Adipose tissue (tissue), 3 donors: ENCODE results near the gene ZFYVE26. TPM values are rescaled to one million over a fixed set of nuclear protein-coding genes. Genes with fewer than 3 reads are reported as not detected.
"Not testable (repeated sequence)": the region's sequence is repeated elsewhere in the genome, so short reads cannot be mapped to it uniquely, and the experiment has no call there.

Experiments used
- H3K27ac ChIP-seq: one replicate; pipeline ENCODE4 v1.5.1; 2013; ENCODE audit warnings: low read depth, low read length
- WGBS, 3 donors: extraction: QIAGEN DNeasy Blood & Tissue Kit; methylation state at CpG; one replicate each; pipeline ENCODE4 v1.1.7; 2013; 5-methylcytosine and 5-hydroxymethylcytosine counted together
- polyA plus RNA-seq, 3 donors: library from polyadenylated mRNA; stranded (reverse); fragments of 200-250 nt; gene quantifications; one replicate each; pipeline ENCODE4 v1.2.3, GENCODE V29; 2013
- donor health status: healthy with polysubstance abuse.
- donor health status: Bipolar disorder and iron deficiency.
- donor health status: healthy.

Gene ZFYVE26
- polyA plus RNA-seq, 3 donors = 2.6 to 5.3 (median 5.1) TPM

- H3K27ac ChIP-seq = not testable (repeated sequence)
- WGBS, 3 donors = 81 to 97% (median 90%) methylated on average over 6 of the region's 6 CpGs
Observed at GRCh38 chr14:67818476-67818875, 2.1 kb upstream of the ZFYVE26 start.

GRCh38 chr14:67817750-67818438 is 1.5 kb upstream of the ZFYVE26 start:
- 71 to 90% (median 76%) methylated on average over 14 of the region's 14 CpGs for WGBS, 3 donors
- H3K27ac ChIP-seq = no peak overlapping the region

- 3 to 12% (median 7%) methylated on average over 14 of the region's 14 CpGs for WGBS, 3 donors
- H3K27ac ChIP-seq = no peak overlapping the region
Observed at GRCh38 chr14:67815573-67816225, 691 bp downstream of the ZFYVE26 start.

- H3K27ac ChIP-seq = no peak overlapping the region
- 63 to 70% (median 69%) methylated on average over 2 of the region's 2 CpGs for WGBS, 3 donors
Observed at GRCh38 chr14:67814821-67815220, 1.6 kb downstream of the ZFYVE26 start.

- 62 to 83% (median 68%) methylated on average over 3 of the region's 3 CpGs for WGBS, 3 donors
- H3K27ac ChIP-seq = no peak overlapping the region
Observed at GRCh38 chr14:67806246-67806645, 10.1 kb downstream of the ZFYVE26 start.

GRCh38 chr14:67800743-67801142 is 15.6 kb downstream of the ZFYVE26 start:
- WGBS, 3 donors = 95 to 98% (median 96%) methylated on average over 4 of the region's 4 CpGs
- H3K27ac ChIP-seq = no peak overlapping the region

GRCh38 chr14:67798731-67799130 is 17.7 kb downstream of the ZFYVE26 start:
- WGBS, 3 donors = 85 to 96% (median 89%) methylated on average over 20 of the region's 20 CpGs
- no peak overlapping the region for H3K27ac ChIP-seq

- no peak overlapping the region for H3K27ac ChIP-seq
- WGBS, 3 donors = 98 to 100% (median 100%) methylated on average over 1 of the region's 1 CpG
Observed at GRCh38 chr14:67787673-67788072, 28.7 kb downstream of the ZFYVE26 start.

GRCh38 chr14:67785270-67786109 is 30.9 kb downstream of the ZFYVE26 start:
- no peak overlapping the region for H3K27ac ChIP-seq
- 93 to 96% (median 94%) methylated on average over 4 of the region's 4 CpGs for WGBS, 3 donors

- H3K27ac ChIP-seq = no peak overlapping the region
- 91 to 95% (median 92%) methylated on average over 5 of the region's 5 CpGs for WGBS, 3 donors
Observed at GRCh38 chr14:67784244-67784823, 32.1 kb downstream of the ZFYVE26 start.

- H3K27ac ChIP-seq = no peak overlapping the region
- 60 to 83% (median 63%) methylated on average over 3 of the region's 3 CpGs for whole genome bisulfite sequencing, 3 donors
Observed at GRCh38 chr14:67782090-67782489, 34.3 kb downstream of the ZFYVE26 start.

- H3K27ac ChIP-seq = no peak overlapping the region
- 53 to 89% (median 67%) methylated on average over 1 of the region's 1 CpG for WGBS, 3 donors
Observed at GRCh38 chr14:67778792-67779191, 37.6 kb downstream of the ZFYVE26 start.

- H3K27ac ChIP-seq = no peak overlapping the region
- WGBS, 3 donors = 82 to 87% (median 85%) methylated on average over 4 of the region's 4 CpGs
Observed at GRCh38 chr14:67776653-67777322, 39.6 kb downstream of the ZFYVE26 start.

GRCh38 chr14:67773844-67774377 is 42.5 kb downstream of the ZFYVE26 start:
- WGBS, 3 donors = 93 to 98% (median 95%) methylated on average over 5 of the region's 5 CpGs
- H3K27ac ChIP-seq = no peak overlapping the region

GRCh38 chr14:67768219-67768618 is 48.2 kb downstream of the ZFYVE26 start:
- 55 to 94% (median 91%) methylated on average over 2 of the region's 2 CpGs for WGBS, 3 donors

GRCh38 chr14:67766035-67766680 is 50.2 kb downstream of the ZFYVE26 start:
- no peak overlapping the region for H3K27ac ChIP-seq
- 75 to 79% (median 79%) methylated on average over 10 of the region's 10 CpGs for WGBS, 3 donors

More at GRCh38 chr14:67768219-67768618, 48.2 kb downstream of the ZFYVE26 start:
- no peak overlapping the region for H3K27ac ChIP-seq

GRCh38 chr14:67765192-67765834 is 51.1 kb downstream of the ZFYVE26 start:
- H3K27ac ChIP-seq = no peak overlapping the region
- 79 to 93% (median 84%) methylated on average over 5 of the region's 5 CpGs for WGBS, 3 donors
